DND-41 (cell line): ENCODE data around the gene RNF149.

Experiments used
- CTCF ChIP-seq: IDR thresholded peaks from 2 replicates; pipeline ENCODE4 v1.5.1; 2012; ENCODE audit warnings: borderline replicate concordance, low read length, moderate library complexity, mild to moderate bottlenecking; ENCODE audit not compliant: poor library complexity, severe bottlenecking; ENCODE audit errors: extremely low read depth
- EZH2 ChIP-seq: IDR thresholded peaks from 3 replicates; pipeline ENCODE4 v1.6.1; 2012; ENCODE audit warnings: borderline replicate concordance, low read depth, mild to moderate bottlenecking, moderate library complexity, low read length, inconsistent platforms; ENCODE audit not compliant: severe bottlenecking

GRCh38 chr2:101253703-101254450 lies 54.6 kb downstream of the RNF149 start:
- no peak for TF ChIP-seq EZH2
- no peak for TF ChIP-seq CTCF
